Measurements from ENCODE around the gene RNU2-63P.
"Not testable (repeated sequence)": the region's sequence is repeated elsewhere in the genome, so short reads cannot be mapped to it uniquely, and the experiment has no call there.

RNU2-63P gene

DNA sequence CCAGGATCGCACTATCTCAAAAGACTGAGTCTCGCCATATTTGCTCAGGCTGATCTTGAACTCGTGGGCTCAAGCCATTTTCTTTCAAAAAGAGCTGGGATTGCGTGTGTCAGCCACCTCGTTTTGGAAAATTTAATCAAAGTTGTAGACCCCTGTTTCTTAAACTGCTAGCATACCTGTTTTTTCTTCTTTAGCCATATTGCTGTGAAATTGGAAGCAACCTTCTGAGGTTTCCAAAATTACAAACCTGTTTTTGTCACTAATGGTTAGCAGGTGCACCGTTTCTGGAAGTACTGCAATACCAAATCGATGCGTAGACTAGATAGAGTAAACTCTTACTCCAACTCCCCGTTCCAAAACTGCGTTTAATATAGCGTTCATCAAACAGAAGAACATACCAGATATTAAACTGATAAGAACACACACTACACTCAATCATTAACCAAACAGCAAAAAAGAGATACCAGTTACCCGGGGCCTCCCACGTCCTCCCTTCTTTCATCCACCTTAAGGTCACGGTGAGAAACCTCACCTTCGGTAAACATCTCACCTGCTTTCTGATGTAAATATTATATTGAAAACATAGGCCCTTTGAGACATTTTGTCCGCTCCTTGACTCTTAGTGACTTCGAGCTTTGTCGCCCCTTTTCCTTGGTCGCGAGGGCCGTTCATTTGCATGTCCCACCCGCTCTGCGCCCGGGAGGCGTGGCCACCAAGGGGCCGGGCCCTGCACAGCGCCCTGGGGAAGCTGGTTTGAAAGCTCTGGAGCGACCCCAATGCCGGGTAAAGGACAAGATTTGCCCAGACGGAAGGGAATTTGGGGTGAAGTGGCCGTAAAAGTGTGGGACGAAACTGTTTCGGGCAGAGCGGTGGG lies at the start of gene RNU2-63P:
RNU2-63P (minus strand) TSS at position 462 of the 874 bp plus-strand sequence.
- peak; percentile 79 for DNase-seq

DNA sequence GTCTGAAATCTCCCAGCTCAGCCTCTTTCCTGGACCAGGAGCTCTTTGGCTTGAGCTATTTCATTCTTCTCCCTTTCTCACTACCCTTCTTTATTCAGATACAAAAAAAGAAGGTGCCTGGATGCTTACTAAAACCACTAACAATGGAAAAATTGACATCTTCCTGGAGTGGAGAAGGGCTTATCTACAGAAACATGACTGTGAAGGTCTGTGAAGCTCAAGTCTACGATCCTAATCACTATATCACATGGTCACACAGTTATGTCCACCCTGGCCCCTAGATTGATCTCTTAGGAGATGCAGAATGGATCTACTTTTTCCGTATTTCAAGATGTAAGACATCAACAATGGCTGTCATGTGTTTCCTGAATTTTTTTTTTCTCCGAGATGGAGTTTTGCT lies 44.9 kb upstream of the RNU2-63P start:
- no peak for DNase-seq

- no peak for DNase-seq
These were observed 44.5 kb upstream of the RNU2-63P start for GRCh38 chr2:88060907-88061275.

- DNase-seq, result peak; percentile 52
These were observed 43.9 kb upstream of the RNU2-63P start for GRCh38 chr2:88059979-88060906.

- DNase-seq, result no peak
These were observed 41.8 kb upstream of the RNU2-63P start for GRCh38 chr2:88058191-88058590.

GRCh38 chr2:88057437-88057844 lies 41.1 kb upstream of the RNU2-63P start:
- no peak for DNase-seq

DNA sequence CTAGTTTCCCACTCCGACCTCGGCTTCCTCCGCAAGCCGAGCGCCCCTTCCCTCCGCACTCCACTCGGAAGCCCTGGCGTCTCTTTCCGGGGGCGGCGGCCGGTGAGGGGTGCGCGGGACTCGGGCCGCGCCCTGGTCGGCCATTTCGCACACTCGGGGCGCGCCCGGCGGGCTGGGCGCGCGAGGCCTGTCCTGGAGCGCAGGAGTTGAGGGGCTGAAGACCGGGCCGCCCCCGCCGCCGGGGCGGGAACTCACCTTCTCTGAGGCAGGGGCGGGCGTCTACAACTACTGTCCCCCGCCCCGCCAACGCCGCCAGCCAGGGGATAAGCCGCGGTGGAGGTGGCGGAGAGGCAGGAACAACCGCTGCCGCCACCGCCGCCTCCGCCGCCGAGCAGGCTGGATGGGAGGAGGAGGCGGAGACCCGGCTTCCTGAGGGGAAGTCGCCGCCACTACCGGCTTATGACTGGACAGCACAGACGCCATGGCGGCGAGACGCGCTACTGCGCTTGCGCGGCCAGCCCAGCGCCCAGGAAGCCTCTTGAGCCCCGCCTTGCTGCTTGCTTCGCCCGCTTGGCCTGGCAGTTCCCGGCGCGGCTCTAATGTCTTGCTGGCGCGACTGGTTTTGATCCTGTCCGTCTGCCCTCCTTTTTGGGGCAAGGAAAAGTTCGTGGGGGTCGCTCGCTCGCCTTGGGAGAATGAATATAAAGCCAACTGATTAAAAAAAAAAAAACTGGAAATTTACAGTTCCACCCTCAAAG lies 39.2 kb upstream of the RNU2-63P start, which contains the start of gene KRCC1:
KRCC1 (minus strand) TSS at position 413 of the 758 bp plus-strand sequence. CDS start 27,220 bp downstream, outside the sequence.
- peak; percentile 97 for DNase-seq

DNA sequence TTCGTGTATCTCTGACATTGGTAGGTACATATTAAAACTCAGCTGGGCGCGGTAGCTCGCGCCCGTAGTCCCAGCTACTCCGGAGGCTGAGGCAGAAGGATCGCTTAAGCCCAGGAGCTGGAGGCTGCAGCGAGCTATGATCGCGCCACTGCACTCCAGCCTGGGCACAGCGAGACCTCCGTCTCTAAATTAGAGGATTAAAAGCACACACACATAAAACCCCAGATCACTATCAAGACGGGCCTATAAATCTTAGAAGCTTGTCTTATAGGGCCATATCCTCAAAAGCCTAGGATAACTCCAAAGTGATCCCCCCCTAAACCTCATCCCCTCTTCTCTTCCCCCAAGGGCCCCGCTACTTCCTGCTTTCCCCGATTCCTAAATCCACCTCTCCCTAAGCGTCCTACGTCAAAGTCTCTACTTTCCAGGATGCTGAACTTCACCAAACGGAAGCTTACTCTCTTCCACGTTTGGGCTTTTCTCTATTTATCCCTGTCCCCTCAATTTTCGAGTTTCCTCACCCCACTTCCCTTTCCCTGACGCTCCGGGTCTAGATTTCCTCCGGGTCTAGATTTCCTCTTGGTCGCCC lies 38.5 kb upstream of the RNU2-63P start:
- peak; percentile 6 for DNase-seq

- no peak for DNase-seq
These were observed 37.8 kb upstream of the RNU2-63P start for GRCh38 chr2:88053934-88054781.

- no peak for DNase-seq
These were observed 36.9 kb upstream of the RNU2-63P start for GRCh38 chr2:88053296-88053695.

DNA sequence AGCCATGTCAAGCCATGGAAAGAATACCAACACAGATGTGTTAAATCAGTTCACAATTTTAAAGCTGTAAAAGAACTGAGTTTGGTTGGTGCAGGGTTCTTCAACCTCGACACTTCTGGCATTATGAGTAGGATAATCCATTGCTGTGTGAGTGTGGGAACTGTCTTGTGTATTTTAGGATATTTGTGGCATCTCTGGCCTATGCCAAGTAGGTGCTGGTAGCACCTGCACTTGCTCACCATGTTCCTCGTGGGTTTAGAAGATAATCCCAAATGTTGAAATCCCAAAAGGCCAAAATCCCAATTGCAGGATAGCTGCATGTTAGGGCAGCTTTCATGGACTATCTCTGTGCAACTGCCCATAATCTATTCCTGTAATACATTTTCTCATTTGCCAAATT lies 35.4 kb upstream of the RNU2-63P start:
- DNase-seq, result no peak

DNA sequence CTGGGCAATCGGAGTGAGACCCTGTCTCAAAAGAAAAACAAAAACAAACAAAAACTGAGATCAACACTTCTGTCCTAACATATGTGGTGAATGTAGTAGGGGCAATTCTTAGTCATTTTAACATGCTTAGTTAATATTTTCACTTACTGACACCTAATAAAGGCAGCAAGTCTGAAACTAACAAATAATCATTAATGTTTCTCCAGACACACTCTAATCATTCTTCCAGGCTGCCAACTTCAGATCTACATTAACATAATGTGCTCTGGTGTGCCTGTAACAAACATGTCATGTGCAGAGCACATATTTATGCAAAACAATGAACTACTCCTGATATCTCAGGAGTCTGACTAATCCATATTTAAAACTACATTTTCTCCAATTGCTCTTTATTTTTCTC lies 33.3 kb upstream of the RNU2-63P start:
- no peak for DNase-seq

DNA sequence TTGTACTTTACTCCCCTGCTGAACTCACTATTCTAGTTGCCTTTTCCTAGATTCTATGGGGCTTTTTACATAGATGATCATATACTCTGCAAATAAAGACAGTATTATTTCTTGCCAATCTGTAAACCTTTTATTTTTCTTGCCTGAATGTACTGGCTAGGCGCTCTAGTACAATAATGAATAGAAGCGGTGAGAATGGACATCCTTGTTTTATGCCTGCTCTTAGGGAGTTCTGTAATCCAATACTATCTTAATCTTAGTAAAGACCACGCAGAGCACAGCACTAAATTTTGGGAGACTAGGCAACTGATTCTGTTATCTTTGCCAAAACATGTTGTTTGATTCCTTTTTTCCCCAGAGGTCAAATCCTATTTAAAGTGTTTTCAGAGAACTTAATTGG lies 32.2 kb upstream of the RNU2-63P start:
- DNase-seq, result no peak

- not testable (repeated sequence) for DNase-seq
These were observed 29.2 kb upstream of the RNU2-63P start for GRCh38 chr2:88045561-88045960.

DNA sequence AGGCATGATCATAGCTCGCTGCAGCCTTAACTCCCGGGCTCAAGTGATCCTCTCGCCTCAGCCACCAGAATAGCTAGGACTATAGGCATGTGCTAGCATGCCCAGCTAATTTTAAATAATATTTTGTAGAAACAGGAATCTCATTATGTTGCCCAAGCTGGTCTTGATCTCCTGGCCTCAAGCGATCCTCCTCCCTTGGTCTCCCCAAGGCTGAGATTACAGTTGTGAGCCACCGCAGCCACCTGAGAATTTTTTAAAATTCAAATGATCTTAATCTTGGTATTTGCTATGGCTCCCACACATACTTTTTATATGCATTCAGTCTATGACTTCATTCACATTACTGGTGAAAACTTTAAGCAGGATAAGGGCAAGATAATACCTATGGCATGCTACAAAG lies 26.1 kb upstream of the RNU2-63P start:
- DNase-seq, result no peak

DNA sequence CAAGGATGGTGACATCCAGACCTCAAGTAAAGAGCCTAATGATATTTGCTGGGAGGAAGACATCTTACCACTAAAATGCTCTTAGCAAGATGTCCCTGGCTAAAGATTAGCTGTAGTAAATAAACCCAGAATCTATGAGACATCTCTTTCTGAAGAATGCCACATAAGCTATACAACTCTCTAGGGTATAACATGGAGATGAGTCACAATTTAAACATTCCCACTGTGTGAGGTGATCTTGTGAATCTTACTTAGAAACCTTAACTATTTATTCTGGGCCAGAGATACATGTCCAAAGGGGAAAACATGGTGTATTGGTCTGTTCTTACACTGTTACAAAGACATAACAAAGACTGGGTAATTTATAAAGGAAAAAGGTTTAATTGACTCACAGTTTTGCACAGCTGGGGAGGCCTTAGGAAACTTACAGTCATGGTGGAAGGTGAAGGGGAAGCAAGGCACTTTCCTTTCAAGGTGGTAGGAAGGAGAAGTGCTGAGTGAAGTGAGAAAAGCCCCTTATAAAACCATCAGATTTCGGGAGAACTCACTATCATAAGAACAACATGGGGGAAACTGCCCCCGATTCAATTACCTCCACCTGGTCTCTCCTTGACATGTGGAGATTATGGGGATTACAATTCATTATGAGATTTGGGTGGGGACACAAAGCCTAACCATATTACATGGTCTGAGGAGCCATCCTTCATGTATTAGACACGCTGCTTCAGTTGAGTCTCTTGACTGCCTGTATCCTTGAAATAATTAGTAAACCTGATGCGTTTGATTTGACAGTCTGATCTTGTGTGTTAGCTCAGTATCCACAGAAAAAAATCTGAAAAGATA lies 22.1 kb upstream of the RNU2-63P start:
- no peak for DNase-seq

DNA sequence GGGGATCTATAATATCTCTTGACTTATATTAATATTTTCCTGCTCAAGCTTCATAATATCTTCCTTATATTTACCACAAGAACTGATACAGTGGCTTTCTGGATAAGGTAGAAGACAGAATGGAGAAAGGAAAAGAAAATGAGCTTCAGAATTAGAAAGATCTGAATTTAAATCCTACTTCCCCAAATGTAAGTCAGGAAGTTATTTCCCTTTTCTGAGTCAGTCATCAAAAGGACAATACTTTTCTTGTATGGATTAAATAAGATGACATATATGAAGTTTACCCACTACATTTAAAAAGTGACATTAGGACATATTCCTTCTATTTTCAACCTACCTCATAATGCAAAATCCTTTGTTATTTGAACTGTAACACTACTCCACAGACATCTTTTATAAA lies 20.3 kb upstream of the RNU2-63P start:
- DNase-seq, result no peak

GRCh38 chr2:88036182-88036581 lies 19.8 kb upstream of the RNU2-63P start:
- no peak for DNase-seq

DNA sequence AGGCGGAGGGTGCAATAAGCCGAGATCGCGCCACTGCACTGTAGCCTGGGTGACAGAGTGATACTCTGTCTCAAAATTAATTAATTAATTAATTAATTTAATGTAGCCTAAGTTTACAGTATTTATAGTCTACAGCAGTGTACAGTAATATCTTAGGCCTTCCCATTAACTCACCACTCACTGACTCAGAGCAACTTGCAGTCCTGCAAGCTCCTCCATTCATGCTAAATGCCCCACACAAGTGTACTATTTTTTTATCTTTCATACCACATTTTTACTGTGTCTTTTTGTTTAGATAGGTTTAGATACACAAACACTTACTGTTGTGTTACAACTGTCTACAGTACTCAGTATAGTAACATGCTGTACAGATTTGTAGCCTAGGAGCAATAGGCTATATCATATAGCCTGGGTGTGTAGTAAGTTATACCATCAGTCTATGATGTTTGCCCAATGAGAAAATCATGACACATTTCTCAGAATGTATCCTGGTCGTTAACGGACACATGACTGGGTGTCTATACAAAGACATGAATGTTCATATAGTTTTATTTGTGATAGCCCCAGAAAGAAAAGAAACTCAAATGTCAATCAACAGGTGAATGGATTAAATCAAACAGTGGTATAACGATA lies 15.8 kb upstream of the RNU2-63P start:
- DNase-seq, result no peak

DNA sequence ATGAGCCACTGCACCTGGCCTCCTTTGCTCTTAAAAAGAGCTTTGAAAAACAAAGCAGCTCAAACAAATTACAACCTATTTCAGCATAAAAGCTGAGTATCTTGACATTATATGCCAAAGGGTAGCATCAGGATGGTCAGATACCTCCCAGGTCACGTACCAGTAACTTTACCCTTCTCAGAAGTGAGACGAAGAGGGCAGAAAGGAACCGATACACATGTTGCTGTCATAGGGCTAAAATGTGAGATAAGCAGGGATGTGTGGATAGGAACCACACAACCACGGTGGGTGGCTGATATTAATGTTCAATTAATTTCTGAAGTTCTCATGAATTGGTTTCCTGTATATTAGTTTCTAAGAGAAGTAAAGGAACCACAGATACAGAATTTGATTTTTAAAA lies 12.6 kb upstream of the RNU2-63P start:
- DNase-seq, result no peak

Data from CD4-positive, alpha-beta T cell treated with Interleukin-6 for 4 hours (primary cell).